Measurements from ENCODE around the gene ATF6.
"Not testable (repeated sequence)": the region's sequence is repeated elsewhere in the genome, so short reads cannot be mapped to it uniquely, and the experiment has no call there.

ATF6 gene

DNA sequence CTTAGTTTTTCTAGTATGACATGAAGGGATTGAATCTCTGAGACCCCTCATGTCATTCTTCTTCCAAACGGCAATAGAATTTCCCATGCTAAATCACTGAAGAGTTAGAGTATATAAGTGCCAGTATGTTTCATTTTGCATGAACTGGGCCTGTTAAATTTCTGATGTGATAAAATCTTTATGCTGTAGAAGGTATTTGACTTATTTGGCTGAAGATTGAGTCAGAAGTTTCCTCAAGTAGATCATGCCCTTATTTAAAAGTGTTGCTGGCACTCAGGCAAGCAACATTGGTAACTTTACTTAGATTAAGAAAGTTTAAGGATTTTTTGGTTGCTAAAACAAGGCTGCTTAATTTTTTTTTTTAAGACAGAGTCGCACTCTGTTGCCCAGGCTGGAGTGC, 13.3 kb downstream of the ATF6 start:
- DNase-seq (ENCODE audit: low read depth) = no peak

DNA sequence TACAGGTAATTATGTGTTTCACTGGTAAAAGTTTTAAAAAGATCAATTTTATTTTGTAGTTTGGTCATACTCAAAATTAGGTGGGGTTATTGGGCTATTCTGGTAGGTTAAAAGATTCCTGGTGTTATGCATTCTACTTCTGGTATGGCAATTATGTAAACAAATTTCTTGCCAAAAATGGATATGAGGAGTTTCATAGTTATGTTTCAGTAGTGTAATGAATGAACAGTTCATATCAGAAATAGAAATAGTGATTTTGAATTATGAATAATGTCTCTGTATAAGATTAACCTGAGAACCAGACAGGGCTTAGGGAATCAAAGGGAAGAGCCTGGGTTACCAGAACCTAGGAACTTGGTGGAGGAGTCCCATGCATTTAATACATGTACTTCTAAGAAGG, 15.9 kb downstream of the ATF6 start:
- DNase-seq (ENCODE audit: low read depth) = no peak

DNA sequence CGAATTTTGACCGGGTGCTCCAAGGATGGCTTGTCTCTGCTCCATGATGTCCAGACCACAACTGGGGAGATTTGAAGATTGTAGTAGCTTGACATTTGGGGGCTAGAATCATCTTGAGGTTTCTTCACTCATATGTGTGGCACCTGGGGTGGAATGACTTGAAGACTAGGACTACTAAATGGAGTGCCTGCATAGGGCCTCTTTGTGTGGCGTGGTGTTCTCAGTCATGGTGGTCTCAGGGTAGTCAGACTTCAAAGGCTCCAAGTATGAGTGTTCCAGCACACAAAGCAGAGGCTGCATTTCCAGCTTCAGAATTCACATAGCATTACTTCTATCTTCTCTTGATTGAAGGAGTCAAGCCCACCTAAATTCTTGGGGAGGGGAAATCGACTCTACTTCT, 16.8 kb downstream of the ATF6 start:
- DNase-seq (ENCODE audit: low read depth) = no peak

DNA sequence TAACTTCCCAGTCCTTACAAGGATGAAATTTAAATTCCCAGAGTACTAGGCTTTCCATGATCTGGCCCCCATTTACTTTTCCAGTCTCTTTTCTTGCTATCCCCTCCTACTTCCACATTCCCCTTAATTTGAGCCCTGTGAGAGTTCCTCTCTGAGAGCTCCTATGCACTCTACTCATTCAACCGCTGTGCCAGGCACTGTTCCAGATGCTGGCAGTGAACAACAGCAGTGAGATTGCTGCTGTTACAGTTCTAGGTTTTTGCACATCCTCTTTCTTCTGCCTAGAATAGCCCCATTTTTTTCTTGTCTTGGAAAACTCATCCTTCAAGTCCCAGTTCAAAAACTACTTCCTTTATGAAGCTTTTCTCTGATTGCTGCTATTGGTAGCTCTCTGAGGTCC, 18.8 kb downstream of the ATF6 start:
- DNase-seq (ENCODE audit: low read depth) = no peak

DNA sequence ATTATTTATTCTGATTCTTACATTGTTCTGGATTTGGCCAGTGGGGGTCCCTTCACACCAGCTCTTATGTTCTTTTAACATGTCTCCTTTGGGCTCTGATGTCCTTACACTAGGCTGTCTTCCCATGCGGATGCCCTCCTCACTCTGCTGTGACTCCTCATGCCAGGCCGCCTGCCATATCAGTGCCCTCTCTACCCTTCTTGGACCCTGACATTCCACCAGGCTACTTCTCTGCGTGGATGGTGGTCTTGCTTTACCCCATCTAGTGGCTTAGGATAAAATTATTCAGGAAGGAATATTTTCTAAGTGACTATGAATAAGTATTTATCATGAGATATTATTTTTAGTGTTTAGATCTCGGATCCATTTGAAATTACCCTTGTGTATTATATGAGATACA, 21.2 kb downstream of the ATF6 start:
- DNase-seq (ENCODE audit: low read depth) = no peak

DNA sequence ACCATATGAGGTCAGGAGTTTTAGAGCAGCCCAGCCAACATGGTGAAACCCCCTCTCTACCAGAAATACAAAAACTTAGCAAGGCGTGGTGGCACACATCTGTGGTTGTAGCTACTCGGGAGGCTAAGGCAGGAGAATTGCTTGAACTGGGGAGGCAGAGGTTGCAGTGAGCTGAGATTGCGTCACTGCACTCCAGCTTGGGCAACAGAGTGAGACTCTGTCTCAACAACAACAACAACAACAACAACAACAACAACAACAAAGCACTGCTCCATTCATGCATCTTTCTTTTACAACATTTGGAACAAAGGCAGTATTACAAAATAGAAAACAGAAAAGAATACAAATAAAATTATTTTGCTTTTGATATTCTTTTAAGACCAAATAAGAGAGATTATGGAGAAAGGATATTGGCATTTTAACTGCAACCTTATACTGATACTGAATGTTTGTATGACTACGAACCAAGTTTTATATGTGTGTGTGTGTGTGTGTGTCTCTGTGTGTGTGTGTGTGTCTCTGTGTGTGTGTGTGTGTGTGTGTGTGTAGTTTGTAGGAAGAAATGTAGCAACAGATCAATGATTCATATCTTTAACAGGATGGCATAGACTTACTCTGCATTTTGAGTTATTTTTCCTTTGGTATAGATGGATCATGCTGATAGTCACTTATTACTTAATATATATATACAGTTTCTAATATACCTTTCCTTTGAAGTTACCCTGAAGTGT, 24.6 kb downstream of the ATF6 start:
- DNase-seq (ENCODE audit: low read depth) = no peak

DNA sequence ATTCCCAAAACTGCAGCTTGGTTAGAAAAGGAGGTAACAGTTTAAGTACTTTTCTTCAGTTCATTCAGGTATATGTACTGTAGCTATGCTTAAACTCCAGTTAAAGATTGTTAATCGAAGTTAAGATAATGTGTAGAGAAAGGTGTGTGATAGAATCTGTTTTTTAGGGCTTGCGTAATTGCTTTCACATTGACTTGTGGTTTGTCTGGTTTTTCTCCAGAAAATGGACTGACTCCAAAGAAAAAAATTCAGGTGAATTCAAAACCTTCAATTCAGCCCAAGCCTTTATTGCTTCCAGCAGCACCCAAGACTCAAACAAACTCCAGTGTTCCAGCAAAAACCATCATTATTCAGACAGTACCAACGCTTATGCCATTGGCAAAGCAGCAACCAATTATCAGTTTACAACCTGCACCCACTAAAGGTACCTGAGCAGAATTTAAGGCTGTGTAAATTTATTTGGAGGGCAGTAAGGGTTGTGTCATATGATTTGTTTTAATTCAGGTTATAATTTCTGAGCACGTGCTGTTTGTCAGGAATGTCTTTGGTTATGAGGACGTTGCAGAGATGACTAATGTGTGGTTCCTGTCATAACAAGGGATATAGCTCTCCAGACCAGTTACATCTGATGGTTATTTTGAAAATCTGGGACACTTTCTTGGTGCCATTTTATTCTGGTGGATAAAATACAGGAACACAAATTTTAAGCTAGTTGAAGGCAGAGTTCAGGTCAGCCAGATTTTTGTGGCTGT, 26.0 kb downstream of the ATF6 start:
- no peak for DNase-seq (ENCODE audit: low read depth)

DNA sequence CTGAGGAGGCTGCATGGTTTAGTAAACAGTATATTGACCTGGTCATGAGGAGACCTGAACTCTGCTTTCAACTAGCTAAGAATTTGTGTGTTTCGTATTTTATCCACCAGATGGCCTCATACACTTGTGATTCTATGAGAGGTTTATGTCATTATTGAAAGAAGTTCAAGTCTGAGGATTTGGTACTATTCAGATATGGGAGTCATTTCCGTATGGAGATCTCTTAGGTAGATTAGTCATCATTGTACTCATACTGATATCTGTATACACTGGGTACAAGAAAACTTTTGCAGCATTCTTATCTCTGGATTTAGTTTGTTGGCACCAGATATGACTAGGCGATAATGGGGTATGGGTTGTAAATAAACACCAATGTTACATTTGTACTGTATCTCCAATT, 26.6 kb downstream of the ATF6 start:
- DNase-seq (ENCODE audit: low read depth) = no peak

DNA sequence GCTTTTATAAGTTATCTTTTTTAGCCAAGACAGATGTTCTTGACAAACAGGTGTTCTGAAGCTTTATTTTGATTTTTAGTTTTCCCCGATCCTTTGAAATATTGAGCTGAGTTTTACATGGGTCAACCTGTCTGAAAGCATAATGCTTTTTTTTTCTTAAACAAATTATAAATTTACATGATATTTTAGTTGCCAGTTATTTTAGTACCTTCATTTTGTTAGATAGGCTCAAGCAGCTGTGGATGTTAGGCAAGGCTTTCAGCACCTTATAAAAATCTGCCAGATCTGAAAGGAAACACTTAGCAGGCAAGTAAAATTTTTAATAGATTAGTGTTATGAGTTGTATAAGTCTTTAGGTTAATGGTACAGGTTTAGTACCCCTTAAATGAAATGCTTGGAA, 33.7 kb downstream of the ATF6 start:
- no peak for DNase-seq (ENCODE audit: low read depth)

DNA sequence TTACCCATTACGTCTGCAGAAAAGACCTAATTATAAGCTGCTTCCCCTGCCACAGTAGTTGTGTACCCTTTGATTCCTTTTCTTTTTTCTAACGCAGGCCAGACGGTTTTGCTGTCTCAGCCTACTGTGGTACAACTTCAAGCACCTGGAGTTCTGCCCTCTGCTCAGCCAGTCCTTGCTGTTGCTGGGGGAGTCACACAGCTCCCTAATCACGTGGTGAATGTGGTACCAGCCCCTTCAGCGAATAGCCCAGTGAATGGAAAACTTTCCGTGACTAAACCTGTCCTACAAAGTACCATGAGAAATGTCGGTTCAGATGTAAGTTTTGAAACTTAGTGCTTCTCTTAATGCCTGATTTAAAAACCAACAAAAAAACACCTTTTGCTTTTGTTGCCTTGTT, 35.8 kb downstream of the ATF6 start:
- DNase-seq (ENCODE audit: low read depth) = no peak

DNA sequence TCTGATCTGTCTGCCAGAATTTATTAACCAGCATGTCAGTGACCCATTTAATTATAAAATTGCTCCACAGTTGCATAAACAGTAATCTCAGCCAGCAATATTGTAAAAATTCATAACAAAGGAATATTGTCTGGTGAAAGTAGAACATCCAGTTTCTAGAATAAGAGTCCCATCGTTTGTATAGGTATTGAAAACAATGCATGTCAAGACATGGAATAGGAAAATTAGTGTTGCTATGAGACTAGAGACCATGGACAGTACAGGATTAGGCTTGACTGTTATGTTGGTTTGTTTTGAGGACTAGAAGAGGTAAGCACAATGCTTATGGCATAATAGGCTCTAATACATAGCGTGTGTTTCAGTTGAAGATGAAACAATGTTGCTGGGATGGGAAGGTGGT, 37.1 kb downstream of the ATF6 start:
- DNase-seq (ENCODE audit: low read depth) = no peak

DNA sequence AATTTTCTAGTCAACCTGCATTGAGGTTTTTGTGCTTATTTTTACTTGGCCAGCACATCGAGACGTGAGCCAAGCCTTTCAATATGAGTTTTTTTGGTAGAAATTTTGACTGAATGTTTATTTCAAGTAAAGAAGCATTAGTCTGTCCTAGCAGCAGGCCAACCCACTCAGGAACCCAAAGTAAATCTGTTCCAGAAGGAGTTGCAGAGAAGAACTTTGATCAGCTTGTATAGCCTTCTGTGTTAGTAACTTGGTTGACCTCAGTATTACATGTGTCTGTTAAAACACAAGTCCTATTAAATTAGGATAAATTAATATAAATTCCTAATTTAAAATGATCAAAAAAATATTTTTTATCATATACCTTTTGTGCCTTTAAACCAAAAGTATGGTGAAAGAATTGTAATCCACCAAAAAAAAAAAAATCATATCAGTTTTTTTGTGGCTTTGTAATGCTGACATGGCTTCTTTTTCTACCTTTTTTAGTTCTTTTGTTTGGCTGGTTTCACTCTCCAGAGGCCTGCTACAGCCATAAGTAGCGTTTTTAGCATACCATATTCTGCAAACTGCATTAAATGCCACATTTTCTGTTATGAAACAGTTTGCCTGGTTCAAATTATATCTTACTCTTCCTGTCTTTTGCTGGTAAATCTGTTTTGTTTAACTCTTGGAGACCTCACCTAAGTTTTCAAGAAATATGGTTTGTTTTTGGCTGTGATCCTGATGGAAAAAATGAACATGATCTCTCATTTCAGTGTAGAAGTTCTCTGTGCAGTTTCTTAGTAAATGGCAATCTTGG, 39.5 kb downstream of the ATF6 start:
- no peak for DNase-seq (ENCODE audit: low read depth)

DNA sequence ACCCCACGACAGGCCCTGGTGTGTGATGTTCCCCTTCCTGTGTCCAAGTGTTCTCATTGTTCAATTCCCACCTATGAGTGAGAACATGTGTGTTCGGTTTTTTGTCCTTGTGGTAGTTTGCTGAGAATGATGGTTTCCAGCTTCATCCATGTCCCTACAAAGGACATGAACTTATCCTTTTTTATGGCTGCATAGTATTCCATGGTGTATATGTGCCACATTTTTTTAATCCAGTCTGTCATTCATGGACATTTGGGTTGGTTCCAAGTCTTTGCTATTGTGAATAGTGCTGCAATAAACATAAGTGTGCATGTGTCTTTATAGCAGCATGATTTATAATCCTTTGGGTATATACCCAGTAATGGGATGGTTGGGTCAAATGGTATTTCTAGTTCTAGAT, 43.1 kb downstream of the ATF6 start:
- DNase-seq (ENCODE audit: low read depth) = not testable (repeated sequence)

DNA sequence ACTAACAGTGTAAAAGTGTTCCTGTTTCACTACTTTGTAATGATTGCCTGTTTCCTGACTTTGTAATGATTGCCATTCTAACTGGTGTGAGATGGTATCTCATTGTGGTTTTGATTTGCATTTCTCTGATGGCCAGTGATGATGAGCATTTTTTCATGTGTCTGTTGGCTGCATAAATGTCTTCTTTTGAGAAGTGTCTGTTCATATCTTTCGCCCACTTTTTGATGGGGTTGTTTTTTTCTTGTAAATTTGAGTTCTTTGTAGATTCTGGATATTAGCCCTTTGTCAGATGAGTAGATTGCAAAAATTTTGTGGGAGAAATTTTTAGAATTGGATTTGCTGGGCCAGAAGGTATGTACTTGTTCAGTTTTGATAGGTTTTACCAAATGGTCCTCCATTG, 43.5 kb downstream of the ATF6 start:
- not testable (repeated sequence) for DNase-seq (ENCODE audit: low read depth)

DNA sequence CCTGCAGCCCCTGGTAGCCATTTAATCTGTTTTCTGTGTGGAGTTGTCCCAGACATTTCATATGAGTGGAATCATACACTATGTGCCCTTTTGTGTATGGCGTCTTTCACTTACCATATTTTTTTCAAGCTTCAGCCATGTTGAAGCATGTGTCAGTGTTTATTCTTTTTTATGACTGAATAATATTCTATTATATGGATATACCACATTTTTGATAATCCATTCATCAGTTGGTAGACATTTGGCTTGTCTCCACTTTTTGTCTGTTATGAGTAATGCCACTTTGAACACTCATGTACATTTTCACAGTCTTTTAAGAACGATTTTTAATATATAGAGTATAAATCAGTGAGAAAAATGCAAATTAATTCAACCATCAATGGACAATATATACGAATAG, 44.7 kb downstream of the ATF6 start:
- no peak for DNase-seq (ENCODE audit: low read depth)

DNA sequence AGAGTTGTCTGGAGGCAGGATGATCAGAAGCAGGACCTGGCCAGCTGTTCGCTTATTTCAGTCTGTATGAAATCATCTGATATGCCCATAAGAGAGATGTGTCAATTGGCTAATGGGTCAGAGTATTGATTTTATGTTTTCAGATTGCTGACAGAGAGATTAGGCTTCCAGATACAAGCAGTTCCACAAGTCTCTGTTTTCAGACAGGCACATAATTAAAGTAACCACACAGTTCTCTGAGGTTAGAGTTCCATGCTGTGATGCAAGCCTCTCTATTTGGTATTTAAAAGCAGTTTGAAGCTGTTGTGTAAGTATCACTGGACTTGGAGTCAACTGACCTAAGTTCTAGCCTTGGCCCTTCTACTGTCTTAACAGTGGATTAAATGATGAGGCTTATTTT, 50.1 kb downstream of the ATF6 start:
- no peak for DNase-seq (ENCODE audit: low read depth)

DNA sequence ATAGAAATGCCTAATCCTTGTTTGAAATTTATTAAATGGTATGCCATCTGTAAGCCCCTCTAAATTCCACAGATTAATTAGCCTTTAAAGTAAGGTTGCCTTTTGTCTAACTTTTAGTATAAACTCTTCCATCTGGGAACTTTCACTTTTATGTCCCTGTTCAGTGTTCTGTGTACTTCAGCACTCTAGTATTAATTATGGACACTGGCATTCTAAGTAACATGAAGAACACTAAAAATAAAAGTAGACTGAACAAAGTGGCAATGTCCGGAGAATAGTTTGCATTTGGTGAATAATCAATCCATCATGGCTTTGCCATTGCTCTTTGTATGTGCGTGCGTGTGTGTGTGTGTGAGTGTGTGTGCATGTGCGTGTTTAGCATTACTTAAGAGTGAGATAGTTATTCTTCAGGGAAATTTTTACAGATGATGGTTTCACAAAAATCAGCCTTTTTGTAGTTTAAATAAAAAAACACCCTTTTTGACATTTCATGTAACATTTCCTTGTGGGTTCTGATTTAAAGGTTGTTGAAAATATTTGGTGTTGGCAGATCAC, 51.1 kb downstream of the ATF6 start:
- no peak for DNase-seq (ENCODE audit: low read depth)

DNA sequence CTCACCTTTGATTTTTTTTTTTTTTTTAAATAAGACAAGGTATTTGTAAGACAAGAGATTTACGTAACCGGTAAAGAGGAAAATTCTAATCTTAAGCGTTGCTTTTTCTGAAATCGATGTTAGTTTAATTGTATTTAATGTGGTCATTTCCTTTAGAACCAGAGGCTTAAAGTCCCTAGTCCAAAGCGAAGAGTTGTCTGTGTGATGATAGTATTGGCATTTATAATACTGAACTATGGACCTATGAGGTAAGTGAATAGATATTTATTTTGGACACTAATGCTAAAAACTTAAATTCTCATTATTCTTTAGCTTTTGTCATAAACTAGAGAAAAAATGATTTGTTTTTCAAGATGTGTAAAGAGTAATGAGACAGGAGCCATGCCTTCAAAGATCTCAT, 54.8 kb downstream of the ATF6 start:
- DNase-seq (ENCODE audit: low read depth) = no peak

DNA sequence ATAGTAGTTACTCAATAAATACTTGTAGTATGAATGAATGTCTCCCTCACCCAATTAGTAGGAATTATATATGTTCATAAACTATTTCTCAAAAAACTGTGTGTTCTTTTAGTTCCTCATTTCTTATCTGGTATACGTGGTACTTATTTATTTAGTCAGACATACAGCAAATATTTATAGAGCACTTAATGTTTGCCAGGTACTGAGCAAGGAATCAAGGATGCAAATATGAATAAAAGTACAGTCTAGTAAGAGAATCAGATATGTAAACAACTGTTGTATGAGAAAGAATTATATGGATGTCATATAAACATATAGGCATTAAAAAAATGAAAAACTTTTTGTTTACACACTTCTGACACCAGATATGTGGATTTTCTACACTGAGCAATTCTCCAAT, 58.5 kb downstream of the ATF6 start:
- no peak for DNase-seq (ENCODE audit: low read depth)

DNA sequence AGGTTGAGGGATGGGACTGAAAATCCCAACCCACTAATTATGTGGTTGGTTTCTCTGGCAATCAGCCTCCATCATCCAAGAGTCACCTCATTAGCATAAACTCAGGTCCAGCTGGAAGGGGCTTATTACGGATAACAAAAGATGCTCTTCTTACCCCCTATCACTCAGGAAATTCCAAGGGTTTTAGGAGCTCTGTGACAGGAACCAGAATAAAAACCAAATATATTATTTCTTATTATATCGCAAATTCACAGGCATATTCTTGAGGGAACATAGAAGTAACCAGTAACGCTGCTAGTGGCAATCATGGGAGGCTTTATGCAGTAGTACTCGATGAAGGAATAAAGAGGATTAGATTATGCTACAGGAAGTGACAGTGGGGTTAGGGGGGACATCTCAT, 59.7 kb downstream of the ATF6 start:
- no peak for DNase-seq (ENCODE audit: low read depth)

DNA sequence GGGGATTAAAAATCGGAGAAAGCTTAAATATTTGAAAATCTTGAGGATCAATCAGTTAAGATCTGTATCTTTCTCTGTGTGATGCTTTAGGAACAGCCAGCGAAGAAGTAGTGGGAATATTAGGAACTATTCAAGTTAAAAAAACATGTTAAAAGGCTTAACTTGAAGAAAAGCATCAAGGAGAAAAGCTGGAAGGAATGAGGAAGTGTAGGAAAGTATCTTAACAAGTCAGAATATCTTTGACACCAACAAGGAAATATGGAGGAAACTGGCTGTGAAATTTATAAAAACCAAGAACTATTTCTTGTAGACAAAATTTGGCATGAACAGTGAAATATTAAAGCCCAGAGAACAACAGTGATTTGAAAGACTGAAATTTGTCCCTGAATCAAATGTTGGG, 60.4 kb downstream of the ATF6 start:
- DNase-seq (ENCODE audit: low read depth) = no peak

DNA sequence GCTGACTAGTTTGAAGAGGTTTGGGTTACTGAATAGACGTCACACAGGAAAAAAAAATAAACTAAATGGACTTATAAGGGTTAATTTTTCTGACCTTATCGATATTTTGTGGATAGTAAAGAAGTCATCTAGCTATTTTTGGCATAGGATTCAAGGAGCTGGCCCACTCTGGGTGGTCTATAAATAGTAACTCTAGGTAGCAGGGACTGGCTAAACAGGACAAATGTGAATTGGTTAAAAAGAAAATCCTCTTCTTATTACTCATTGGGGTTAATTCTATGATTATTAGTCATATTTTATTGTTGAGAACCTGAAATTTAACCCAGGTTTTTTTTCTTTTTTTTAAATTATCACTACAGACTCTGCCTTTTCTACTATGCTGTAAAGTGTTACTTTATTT, 61.7 kb downstream of the ATF6 start:
- no peak for DNase-seq (ENCODE audit: low read depth)
